GM18868 (cell line): ENCODE results near the gene ALDH1L1.
"Not testable (repeated sequence)": the region's sequence is repeated elsewhere in the genome, so short reads cannot be mapped to it uniquely, and the experiment has no call there.

Experiments used
- ATAC-seq: cut with Tn5 transposase; IDR thresholded peaks from one replicate; pipeline ENCODE4 v1.9.1; 2021; ENCODE audit warnings: mild to moderate bottlenecking, moderate library complexity; ENCODE audit not compliant: unreplicated experiment

ALDH1L1 gene

DNA sequence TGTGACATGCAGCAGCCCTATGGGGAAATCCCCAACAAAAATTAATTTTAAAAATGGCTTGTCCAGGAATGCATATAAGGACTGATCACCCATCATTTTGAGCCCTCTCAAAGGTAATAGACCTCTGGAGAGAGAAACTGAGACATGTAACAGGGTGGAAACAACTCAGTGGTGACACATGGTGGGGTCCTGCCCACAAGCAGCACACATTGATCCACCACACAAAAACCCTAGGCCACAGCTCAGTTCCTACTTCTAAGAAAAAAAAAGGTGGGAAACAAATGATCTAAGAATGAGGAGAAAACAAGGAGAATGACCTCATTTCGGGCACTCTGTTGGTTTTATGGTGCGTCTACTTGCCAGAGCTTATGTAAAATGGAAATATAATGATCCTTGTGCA lies 94.5 kb downstream of the ALDH1L1 start:
- ATAC-seq = no peak

DNA sequence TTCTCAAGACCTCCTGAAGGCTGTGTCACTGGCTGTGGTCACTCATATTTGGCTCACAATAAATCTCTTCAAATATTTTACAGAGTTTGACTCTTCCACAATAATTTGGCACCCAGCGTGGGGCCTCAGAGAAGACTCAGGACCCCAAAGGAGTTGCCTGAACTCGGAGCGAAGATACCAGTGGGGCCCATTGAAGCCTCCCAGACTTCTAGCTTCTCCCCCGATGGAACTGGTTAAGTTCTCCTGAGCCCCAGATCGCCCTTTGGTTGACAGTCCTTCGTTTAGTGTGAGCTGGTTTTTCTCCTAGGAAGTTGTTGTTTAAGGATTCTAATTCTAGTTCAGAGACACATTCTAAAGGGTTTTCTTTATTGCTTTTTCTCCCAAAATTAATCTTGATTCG lies 95.1 kb downstream of the ALDH1L1 start:
- ATAC-seq = no peak

DNA sequence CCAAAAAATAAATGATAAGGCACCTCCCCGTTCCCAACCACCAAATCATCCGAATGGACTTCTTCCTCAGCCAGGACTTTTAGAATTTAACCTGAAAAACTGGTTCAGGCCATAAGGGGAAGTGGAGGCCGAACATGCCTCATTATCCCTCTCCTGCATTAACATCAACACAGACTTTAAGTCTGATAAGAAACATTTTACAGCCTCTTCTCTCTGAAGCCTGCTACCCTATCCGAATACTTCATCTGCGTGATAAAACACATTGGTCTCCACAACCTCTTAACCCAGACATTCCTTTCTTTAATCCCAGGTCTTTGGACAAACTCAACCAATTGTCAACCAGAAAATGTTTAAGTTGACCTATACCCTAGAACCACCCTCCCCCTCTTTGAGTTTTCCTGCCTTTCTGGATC lies 95.6 kb downstream of the ALDH1L1 start:
- no peak for ATAC-seq

DNA sequence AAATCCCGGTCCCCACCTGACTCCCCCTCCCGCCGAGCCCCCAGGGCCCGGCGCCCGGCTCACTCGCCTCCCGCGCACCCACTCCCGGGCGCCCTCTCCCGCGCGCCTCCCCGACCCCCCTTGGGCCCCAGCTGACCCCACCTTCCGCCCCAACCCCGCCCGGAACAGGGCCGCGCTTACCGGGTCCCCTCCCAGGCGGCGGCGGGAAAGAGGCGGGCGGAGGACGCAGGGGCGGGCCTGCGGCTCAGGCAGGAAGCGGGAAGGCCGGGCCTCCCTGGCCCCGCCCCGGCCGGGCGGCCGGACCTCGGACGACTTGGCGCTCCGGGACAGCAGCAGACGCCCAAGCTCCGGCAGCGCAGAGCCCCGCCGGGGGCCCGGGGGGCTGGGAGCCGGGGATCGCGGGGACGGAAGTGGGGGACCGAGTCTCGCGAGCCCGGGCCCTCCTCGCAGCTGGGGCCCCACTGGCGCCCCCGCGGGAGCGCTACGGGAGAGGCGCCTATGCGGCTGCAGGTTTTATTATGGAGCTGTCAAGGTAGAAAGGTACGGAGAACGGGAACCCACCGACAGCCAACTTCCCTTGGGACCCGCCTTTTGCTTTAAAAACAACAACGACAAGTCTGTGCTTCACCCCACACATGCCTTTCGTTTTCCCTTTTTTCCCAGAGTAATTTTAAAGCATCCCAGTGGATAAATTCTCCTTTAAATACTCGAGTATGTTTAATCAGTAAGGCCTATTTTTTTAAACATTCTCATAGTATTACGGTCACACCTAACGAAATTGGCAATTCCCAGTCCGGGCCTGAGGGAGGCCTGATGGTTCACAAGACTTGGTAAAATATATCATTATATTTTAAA lies 96.2 kb downstream of the ALDH1L1 start, which contains the start of gene SLC41A3:
Gene SLC41A3 (minus strand): TSS at position 212 of the 855 bp plus-strand sequence. CDS start 15,905 bp downstream, outside the sequence.
- peak; percentile 97 for ATAC-seq

DNA sequence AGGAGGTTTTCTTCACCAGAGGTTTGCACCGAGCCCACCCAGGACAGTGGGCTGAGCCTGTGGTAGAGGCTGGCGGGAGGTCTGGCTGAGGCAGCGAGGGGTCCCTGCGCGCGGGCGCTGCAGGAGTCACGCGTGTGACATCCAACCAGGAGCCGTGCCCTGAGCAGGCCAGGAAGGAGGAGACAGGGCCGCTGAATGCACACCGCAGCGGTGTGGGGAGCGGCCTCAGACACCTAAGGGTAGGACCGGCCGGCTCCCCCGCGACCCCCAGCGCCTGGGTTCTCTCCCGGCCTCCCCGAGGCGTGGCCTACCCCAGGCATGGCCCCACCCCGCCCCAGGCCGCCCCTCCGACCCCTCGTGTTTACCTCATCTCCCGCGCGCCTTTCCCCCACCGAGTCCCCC lies 96.9 kb downstream of the ALDH1L1 start:
- peak; percentile 33 for ATAC-seq

DNA sequence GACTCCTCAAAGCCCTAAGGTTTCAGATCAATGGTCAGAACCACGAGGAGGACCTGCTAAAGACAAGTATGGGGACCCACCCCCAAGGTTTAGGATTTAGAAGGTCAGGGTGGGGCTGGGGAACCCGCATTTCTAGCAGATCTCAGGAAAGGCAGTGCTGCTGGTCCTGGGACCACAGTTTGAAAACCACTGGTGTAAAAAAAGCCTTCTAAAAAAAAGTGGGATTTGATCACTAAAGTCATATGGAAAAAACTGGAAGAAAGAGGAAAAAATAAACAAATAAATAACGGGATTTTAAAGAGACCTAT lies 97.3 kb downstream of the ALDH1L1 start:
- ATAC-seq = no peak

DNA sequence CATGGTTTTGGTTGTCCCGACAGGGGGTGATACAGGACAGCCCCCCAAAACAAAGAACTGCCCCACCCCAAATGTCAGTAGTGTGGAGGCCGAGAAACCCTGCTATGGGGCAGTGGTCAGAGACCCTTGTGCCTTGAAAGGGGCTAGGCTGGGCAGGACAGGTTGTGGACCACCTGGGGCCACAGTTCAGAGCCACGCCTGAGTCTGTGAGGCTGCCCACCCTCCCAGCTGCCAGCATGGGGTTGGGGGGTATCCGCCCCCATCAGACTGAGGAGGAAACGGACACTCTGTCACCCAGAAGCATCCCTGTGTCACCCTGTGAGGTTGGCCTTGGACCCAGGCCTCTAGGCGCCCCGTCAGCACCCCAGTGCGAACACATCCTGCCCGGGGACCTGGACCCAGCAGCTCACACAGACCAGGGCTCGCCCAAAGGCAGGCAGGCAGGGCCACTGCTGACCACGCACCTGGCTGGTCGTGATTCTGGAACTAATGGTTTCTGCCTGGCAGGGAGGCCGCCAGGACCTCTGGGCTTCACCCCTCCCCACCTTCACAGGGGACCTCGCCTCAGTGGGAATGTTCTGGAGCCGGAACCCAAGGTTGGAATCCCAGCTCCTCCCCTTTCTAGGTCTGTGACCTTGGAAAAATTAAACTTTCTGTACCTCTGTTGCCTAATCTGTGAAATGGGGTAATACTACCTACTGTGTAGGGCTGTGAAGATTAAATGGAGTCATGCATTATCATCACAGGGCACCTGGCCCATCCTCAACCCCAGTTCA lies 97.8 kb downstream of the ALDH1L1 start:
- ATAC-seq = no peak

DNA sequence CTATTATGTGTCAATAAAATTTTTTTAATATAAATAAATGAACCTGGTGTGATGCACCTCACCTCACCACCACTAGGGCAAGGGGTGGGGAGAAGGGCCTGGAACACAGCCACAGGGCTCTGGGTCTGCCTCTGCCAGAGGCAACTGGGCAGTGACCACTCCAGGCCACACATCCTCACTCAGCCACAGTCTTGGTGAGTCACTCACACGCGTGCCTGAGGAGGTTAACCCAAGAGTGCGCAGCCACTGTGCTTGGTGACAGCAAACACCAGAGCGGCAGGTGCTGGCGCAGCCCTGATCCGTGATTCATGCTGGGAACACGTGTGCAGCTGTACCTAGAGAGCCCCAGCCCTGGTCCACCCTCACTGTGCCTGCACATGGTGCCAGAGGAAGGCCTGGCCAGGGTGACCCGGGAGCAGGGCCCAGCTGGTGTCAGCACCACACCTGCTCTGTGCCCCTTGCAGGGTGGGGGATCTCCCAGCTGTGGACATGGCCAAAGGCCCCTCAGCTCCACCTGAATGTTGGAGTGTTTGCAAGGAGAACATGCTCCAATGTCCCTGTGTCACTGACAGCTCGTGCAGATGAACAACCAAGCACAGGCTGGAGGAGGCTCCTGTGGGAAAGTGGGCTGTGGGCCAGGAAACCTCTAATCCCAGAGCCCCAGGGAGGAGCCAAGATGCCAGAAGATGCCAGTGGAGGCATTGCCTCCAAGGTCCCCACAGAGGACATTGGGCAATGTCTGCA lies 98.6 kb downstream of the ALDH1L1 start:
- ATAC-seq = no peak

DNA sequence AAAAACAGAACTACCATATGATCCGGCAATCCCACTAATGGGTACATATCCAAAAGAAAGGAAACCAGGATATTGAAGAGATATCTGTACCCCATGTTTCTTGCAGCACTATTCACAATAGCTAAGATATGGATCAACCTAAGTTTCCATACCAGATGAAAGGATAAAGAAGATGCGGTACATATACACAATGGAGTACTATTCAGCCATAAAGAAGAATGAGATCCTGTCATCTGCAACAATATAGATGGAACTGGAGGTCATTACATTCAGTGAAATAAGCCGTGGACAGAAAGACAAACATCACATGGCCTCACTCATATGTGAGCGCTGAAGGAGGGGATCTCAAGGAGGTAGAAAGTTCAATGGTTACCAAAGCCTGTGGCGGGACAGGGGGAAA lies 99.4 kb downstream of the ALDH1L1 start:
- no peak for ATAC-seq

DNA sequence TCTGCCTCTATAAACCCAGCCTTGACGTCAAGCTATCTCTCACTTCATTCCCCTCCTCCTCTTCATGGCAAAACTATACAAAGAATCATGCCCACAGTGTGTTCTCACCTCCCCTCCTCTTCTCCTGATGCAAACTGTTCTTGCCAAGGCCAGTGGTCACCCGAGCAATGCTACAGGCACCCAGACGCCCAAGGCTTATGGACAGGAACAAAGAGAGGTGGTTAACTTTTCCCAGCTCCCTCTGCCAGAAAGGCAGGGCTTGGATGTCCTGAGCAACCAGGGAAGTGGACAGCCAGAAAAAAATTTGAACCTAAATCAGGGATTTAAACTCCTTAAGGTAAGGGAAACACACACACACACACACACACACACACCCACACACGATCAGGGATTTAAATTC lies 101.5 kb downstream of the ALDH1L1 start:
- ATAC-seq = no peak

DNA sequence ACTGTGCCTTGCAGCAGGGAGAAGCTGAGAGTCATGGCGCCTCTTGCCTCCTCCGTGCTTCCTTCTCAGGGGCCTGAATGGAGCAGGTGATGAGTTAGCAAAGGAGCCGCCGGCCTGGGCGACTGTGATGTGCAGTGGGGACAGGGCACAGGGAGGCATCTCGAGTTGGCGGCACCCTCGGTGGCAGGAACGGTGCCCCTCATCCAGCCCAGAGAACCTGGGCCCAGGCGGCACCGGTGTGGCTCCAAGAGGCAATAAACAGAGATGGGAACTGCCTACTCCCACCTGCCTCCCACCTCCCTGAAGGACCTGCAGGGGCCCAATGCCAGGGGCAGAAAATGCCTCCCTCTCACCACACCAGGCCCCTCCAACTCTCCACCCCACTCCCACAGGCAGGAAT lies 102.6 kb downstream of the ALDH1L1 start:
- no peak for ATAC-seq

DNA sequence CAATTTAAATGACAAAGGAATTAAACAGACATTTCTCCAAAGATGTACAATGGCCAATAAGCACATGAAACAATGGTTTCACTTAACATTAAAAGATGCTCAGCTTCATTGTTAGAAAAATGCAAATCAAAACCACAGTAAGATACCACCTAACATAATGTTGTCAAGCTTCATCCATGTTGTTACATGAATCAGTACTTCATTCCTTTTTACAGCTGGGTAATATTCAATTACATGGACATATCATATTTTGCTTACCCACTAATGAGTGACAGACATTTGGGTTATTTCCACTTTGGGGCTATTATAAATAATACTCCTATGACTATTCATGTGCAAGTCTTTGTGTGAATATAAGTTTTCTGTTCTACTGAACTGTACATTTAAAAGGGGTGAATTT lies 104.2 kb downstream of the ALDH1L1 start:
- no peak for ATAC-seq

DNA sequence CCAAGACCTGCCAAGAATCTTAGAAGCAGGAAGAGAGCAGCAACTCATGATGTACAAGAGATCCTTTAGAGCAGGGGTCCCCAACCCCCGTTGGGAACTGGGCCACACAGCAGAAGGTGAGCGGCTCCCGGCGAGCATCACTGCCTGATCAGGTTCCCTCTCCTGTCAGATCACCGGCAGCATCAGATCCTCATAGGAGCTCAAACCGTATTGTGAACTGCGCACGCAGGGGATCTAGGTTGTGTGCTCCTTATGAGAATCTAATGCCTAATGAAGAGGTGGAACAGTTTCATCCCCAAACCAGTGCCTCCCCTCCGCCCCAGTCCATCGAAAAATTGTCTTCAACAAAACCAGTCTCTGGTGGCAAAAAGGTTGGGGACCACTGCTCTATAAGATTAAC lies 110.2 kb downstream of the ALDH1L1 start:
- no peak for ATAC-seq

DNA sequence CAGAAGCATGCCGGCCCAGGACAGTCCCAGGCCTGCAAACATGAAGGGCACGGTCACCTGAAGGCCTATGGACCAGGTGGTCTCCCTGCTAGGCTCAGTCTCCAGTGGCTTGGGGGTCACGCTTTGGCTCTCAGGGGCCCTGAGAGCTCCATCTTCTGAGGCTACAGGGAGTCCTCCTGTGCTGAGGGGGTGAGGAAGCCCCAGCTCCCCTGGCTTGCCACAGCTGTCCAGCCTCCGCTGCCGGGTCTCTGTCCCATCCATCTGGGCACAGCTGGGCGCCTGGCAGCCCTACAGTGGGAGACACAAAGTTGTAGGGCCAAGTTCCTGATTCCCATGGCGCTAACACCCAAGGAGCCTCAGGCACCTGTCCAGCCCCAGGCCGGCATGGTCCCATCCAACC lies 112.4 kb downstream of the ALDH1L1 start:
- ATAC-seq = no peak

DNA sequence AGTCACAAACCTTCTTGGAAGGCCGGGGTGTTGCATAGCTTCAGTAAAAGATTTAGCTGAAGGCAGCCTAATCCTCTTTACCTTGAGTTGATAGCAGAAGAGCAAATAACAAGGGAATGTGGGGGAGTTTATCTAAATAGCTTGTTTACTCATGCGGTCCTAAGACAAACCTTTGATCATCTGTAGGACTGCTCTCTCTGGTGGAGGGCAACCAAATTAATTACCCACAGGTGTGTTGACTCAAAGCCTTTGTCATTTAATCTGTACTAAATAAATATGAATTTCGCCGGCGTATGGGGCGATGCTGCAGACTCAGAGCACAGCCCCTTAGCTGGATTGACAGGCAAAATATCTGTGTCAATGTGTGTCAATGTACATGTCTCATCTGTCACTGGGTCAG lies 113.7 kb downstream of the ALDH1L1 start:
- not testable (repeated sequence) for ATAC-seq

DNA sequence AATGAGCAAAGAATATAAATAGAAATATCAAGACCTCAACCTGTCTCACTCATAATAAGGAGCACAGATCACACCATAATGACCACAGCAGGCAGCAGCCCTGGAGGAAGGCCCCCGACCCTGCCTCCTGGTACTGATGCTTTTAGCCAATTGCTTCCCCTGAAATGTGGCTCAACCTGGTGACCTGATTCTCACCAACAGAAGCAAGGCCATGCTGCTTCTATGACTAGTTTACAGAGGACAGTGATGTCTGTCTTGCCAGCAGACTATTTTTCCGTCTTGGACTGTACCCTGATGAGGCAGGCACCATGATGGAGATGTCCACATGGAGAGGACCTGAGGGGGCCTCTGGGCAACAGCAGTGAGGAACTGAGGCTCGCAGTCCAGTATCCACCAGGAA lies 114.5 kb downstream of the ALDH1L1 start:
- no peak for ATAC-seq

DNA sequence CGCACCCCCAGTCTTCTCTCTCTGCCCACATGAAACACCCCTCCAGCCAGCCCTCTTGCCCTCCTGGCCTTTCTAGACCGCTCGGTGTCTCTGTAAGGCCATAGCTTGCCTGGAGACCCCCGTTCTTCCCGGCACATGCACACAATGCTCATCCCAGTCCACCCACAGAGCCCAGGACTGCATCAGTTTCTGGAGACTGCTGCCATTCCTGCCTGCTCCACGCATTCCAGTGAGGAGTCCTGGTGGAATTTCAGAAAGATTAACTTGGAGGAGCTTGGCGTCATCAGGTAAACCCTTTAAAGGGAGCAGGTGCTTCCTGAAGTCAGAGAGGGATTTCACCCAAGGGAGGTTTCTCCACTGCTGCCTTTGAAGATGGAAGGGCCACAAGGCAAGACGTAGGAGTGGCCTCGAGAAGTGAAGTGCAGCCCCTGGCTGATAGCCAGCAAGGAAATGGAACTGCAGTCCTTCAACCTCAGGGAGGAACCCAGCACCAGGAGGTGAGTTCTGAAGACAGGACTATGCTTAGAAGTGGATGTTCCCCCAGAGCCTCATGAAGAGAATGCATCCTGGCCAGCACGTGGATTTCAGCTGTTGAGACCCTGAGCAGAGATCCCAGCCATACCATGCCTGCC lies 115.6 kb downstream of the ALDH1L1 start:
- no peak for ATAC-seq

DNA sequence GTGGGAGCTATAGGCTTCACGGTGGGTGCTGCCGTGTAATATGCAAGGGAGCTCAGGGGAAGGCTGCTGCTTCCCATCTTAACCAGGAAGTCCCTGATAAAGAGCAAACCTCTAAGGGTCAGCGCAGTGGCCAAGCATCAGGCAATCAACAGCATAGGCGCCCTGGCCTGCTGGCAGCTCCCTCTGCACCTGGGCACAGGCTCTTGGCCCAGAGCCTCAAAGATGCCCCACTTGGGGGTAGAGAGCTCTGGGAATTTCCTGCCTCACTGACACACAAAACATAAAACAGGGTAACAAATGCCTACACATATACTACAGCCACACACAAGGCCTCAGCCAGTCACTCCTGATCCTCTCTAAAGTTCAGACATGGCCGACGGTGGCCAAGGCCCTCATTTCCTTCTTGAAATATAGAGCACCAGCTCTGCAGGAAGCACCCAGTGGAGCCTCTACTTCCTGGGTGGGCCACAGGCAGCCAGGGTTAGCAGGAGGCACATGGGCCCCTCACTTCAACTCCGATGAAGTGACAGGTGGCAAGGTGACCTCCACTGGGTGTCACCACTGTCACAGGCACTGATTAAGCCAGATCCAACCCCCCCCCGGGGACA lies 116.9 kb downstream of the ALDH1L1 start:
- ATAC-seq = no peak

DNA sequence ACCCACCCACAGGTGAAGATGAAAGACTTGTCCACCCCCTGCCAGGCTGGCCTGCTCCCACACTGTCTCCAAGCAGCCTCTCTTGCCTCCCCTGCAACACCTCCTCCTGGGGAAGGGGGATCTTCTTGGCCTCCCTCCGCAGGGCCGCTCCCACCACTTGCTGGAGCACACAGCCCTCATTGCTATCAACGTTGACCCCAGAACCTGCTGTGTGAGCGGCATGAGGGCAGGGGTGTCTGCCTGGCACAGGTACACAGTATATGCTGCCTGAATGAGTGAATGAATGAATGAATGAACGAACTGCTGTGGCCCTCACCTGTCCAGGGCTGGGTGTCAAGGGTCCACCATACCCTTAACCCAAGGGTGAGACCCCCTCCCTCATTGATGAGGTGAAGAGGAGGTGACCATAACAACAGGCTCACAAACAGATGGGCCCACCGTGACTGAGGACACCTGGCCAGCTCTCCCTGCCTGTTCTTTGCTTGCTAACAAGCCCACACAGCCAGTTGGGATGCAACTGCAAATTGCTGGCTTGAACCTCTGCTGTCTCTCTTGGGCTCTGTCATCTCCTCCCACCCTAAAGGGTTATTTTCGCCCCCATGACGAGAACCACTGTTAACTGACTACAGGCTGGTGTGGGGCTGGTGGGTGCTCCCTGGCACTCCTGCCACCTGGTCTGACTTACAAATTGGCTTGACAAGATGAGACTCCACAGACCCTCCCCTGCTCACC lies 118.9 kb downstream of the ALDH1L1 start:
- ATAC-seq = no peak

DNA sequence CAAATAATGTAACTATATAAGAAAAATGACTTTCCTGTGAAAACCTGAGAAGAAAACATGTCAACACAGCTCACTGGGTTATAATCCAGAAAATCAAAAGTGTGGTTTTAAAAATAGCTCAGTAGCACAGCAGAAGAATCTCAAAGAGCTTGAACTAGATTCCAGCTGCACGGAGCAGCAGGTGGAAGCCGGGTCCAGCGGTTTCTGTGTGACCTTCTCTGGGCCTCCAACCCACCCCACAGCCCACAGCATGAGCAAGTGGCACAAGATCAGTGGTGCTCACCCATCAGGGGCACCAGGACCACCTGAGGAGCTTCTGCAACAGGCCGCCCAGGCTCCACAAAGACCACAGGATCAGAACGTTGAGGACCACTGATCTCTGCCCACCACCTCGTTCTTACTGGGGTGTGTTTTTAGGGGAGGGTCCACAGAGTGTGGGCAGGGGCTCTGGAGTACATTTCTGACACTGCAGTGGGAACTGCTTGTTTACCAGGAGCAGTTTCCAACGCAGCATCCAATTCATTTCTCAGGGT lies 119.7 kb downstream of the ALDH1L1 start:
- ATAC-seq = no peak
